SIG-M5 (cell line): Measurements from ENCODE around the gene PCDHGA3.
"Not testable (repeated sequence)": the region's sequence is repeated elsewhere in the genome, so short reads cannot be mapped to it uniquely, and the experiment has no call there.

Experiments used
- DNase-seq: peaks from one replicate; lab custom pipeline; 2025; lab: John Stamatoyannopoulos, UW

The PCDHGA3 gene

GRCh38 chr5:141349917-141350619 lies 6.4 kb downstream of the PCDHGA3 start, which contains the start of gene PCDHGB1:
Gene PCDHGB1, plus strand, starts transcription at chr5:141350099. Its CDS starts 162 bp downstream, at chr5:141350261.
- DNase-seq, result no peak

GRCh38 chr5:141351591-141351990 lies 8.0 kb downstream of the PCDHGA3 start:
- no peak for DNase-seq

GRCh38 chr5:141354900-141355469 lies 11.4 kb downstream of the PCDHGA3 start, which contains the start of gene PCDHGA4:
Gene PCDHGA4, plus strand, starts transcription at chr5:141355021. Its CDS starts 87 bp downstream, at chr5:141355108.
- DNase-seq, result no peak

- DNase-seq, result no peak
Observed at GRCh38 chr5:141355641-141356040, 12.0 kb downstream of the PCDHGA3 start.

- DNase-seq, result no peak
Observed at GRCh38 chr5:141356133-141356532, 12.5 kb downstream of the PCDHGA3 start.

- no peak for DNase-seq
Observed at GRCh38 chr5:141356950-141357349, 13.3 kb downstream of the PCDHGA3 start.

- no peak for DNase-seq
Observed at GRCh38 chr5:141359790-141360426, 16.3 kb downstream of the PCDHGA3 start, which contains the start of gene PCDHGB2. Gene PCDHGB2, plus strand, starts transcription at chr5:141359994. Its CDS starts 142 bp downstream, at chr5:141360136.

GRCh38 chr5:141360685-141361084 lies 17.1 kb downstream of the PCDHGA3 start:
- DNase-seq, result no peak

GRCh38 chr5:141362719-141363118 lies 19.1 kb downstream of the PCDHGA3 start:
- no peak for DNase-seq

- DNase-seq, result no peak
Observed at GRCh38 chr5:141363952-141364660, 20.5 kb downstream of the PCDHGA3 start, which contains the start of gene PCDHGA5. Gene PCDHGA5, plus strand, starts transcription at chr5:141364162. Its CDS starts 169 bp downstream, at chr5:141364331.

- DNase-seq, result no peak
Observed at GRCh38 chr5:141366016-141366896, 22.6 kb downstream of the PCDHGA3 start.

GRCh38 chr5:141369994-141370848 lies 26.6 kb downstream of the PCDHGA3 start, which contains the start of gene PCDHGB3:
Gene PCDHGB3, plus strand, starts transcription at chr5:141370242. Its CDS starts 153 bp downstream, at chr5:141370395.
- DNase-seq, result no peak

GRCh38 chr5:141371572-141372475 lies 28.2 kb downstream of the PCDHGA3 start:
- DNase-seq, result no peak

- no peak for DNase-seq
Observed at GRCh38 chr5:141373673-141374317, 30.2 kb downstream of the PCDHGA3 start, which contains the start of gene PCDHGA6. Gene PCDHGA6, plus strand, starts transcription at chr5:141373891. Its CDS starts 193 bp downstream, at chr5:141374084.

- DNase-seq, result no peak
Observed at GRCh38 chr5:141374627-141375026, 31.0 kb downstream of the PCDHGA3 start.

- DNase-seq, result not testable (repeated sequence)
Observed at GRCh38 chr5:141375444-141376155, 32.0 kb downstream of the PCDHGA3 start.

- no peak for DNase-seq
Observed at GRCh38 chr5:141382469-141383294, 39.1 kb downstream of the PCDHGA3 start, which contains the start of gene PCDHGA7. Gene PCDHGA7, plus strand, starts transcription at chr5:141382742. Its CDS starts 158 bp downstream, at chr5:141382900.
